Kidney epithelial cell (primary cell): ENCODE measurements around the gene KDM2A. TPM values are rescaled to one million over a fixed set of nuclear protein-coding genes. Genes with fewer than 3 reads are reported as not detected.
A peak's percentile ranks its signal among the peaks of the same experiment; 100 is the strongest.

Source experiments
- DNase-seq: peaks from one replicate; pipeline ENCODE4 v3.0.0-alpha.2; 2010; ENCODE audit warnings: low read depth
- H3K27me3 ChIP-seq: 2 replicates; pipeline ENCODE4 v1.6.0; 2011; ENCODE audit warnings: low read length; ENCODE audit not compliant: control insufficient read depth, insufficient read depth
- H3K36me3 ChIP-seq: 2 replicates; pipeline ENCODE4 v1.5.1; 2011; ENCODE audit warnings: low read length; ENCODE audit not compliant: control insufficient read depth, insufficient read depth
- H3K4me3 ChIP-seq: 2 replicates; pipeline ENCODE4 v1.5.1; 2011; ENCODE audit warnings: low read depth, mild to moderate bottlenecking, control low read depth, low read length
- CTCF ChIP-seq: IDR thresholded peaks from 2 replicates; pipeline ENCODE4 v1.5.1; 2011; ENCODE audit warnings: mild to moderate bottlenecking, moderate library complexity, low read length, control low read depth, inconsistent platforms; ENCODE audit not compliant: insufficient read depth, poor library complexity, severe bottlenecking
- total RNA-seq: library from RNA; depleted of rRNA; stranded (reverse); fragments of >200 nt; gene quantifications from 2 replicates; pipeline ENCODE4 v1.2.3, GENCODE V29; 2015

The KDM2A gene
- total RNA-seq, 1 donor from 2014 or later, result 36.2 TPM

GRCh38 chr11:67240576-67241389 is 121.7 kb downstream of the KDM2A start:
- H3K4me3 ChIP-seq, result peak overlapping the region; percentile 60
- TF ChIP-seq CTCF, result no peak
- peak; percentile 44 for DNase-seq
- peaks cover 2% of the 10 kb centered on the region for H3K36me3 ChIP-seq
- no peaks in the 10 kb centered on the region for H3K27me3 ChIP-seq

- no peak for DNase-seq
- Histone ChIP-seq H3K27me3 (no peaks in the 10 kb centered on the region), H3K36me3 (peaks cover 5% of the 10 kb centered on the region), H3K4me3 (no peak overlapping the region)
- TF ChIP-seq CTCF, result no peak
These were observed 123.5 kb downstream of the KDM2A start for GRCh38 chr11:67242548-67242947.

- H3K4me3 ChIP-seq, result no peak overlapping the region
- no peak for TF ChIP-seq CTCF
- no peak for DNase-seq
- no peaks in the 10 kb centered on the region for H3K27me3 ChIP-seq
- peaks cover 5% of the 10 kb centered on the region for H3K36me3 ChIP-seq
These were observed 124.0 kb downstream of the KDM2A start for GRCh38 chr11:67243051-67243450.

GRCh38 chr11:67245046-67245445 is 126.0 kb downstream of the KDM2A start:
- no peaks in the 10 kb centered on the region for H3K27me3 ChIP-seq
- DNase-seq, result no peak
- no peak for TF ChIP-seq CTCF
- H3K36me3 ChIP-seq, result peaks cover 5% of the 10 kb centered on the region
- no peak overlapping the region for H3K4me3 ChIP-seq

GRCh38 chr11:67247946-67248550 is 129.0 kb downstream of the KDM2A start:
- Histone ChIP-seq H3K4me3 (no peak overlapping the region), H3K36me3 (peaks cover 7% of the 10 kb centered on the region), H3K27me3 (no peaks in the 10 kb centered on the region)
- TF ChIP-seq CTCF, result no peak
- no peak for DNase-seq
